Spinal cord (tissue), 10 donors: ENCODE data around the gene ZNF844. TPM values are rescaled to one million over a fixed set of nuclear protein-coding genes. Genes with fewer than 3 reads are reported as not detected.

Source experiments
- DNase-seq, 6 donors: peaks; one replicate each; pipeline versions ENCODE4 v3.0.0 to v3.0.0-alpha.2; 2013 to 2015; ENCODE audit warnings: low spot score in 6 of 6, low read depth in 4 of 6
- H3K27ac ChIP-seq: one replicate; pipeline ENCODE4 v1.5.1; 2013; ENCODE audit warnings: low read depth, low read length, control low read depth
- H3K27me3 ChIP-seq: one replicate; pipeline ENCODE4 v1.6.1; 2013; ENCODE audit warnings: low read length; ENCODE audit not compliant: control insufficient read depth, insufficient read depth
- H3K36me3 ChIP-seq: one replicate; pipeline ENCODE4 v1.6.1; 2013; ENCODE audit warnings: low read length; ENCODE audit not compliant: control insufficient read depth, insufficient read depth
- H3K4me1 ChIP-seq: one replicate; pipeline ENCODE4 v1.6.1; 2013; ENCODE audit warnings: low read length; ENCODE audit not compliant: control insufficient read depth, insufficient read depth
- H3K4me3 ChIP-seq: one replicate; pipeline ENCODE4 v1.5.1; 2013; ENCODE audit warnings: low read depth, low read length, control low read depth
- H3K9me3 ChIP-seq: one replicate; pipeline ENCODE4 v1.6.1; 2013; ENCODE audit warnings: low read length; ENCODE audit not compliant: control insufficient read depth, insufficient read depth
- WGBS: methylation state at CpG from one replicate; pipeline ENCODE4 v1.1.5; 2013; ENCODE audit warnings: missing lambda C conversion rate; ENCODE audit not compliant: insufficient coverage; 5-methylcytosine and 5-hydroxymethylcytosine counted together
- polyA plus RNA-seq, 2 donors: library from polyadenylated mRNA; unstranded; fragments of 120-200 nt; gene quantifications; one replicate each; pipeline ENCODE4 v1.2.1, GENCODE V29; 2013; ENCODE audit not compliant: insufficient read length in 2 of 2
- small RNA-seq: library from RNA; depleted of rRNA; stranded (forward); fragments of <200 nt; gene quantifications from one replicate; pipeline ENCODE3, GENCODE V24; 2014; ENCODE audit warnings: low replicate concordance
- total RNA-seq, 2 donors: library from RNA; depleted of rRNA in 1 of 2; stranded (reverse); fragments of 120-200 nt in 1 of 2; fragments of >200 nt in 1 of 2; gene quantifications; one replicate each; pipeline versions ENCODE4 v1.2.3 to v1.2.4, GENCODE V29; 2013 to 2014
- donor health status: healthy.

Gene ZNF844
- total and polyA plus RNA-seq, 4 donors, result 11.2 to 24.2 (median 17.6) TPM

GRCh38 chr19:12112701-12113100, 48.2 kb downstream of the ZNF844 start:
- peaks cover 10% of the 10 kb centered on the region for H3K36me3 ChIP-seq
- H3K4me1 ChIP-seq, result no peaks in the 10 kb centered on the region
- H3K27ac ChIP-seq, result no peak overlapping the region
- H3K27me3 ChIP-seq, result no peaks in the 10 kb centered on the region
- peaks cover 2% of the 10 kb centered on the region for H3K9me3 ChIP-seq
- WGBS, result 94% methylated on average over 3 of the region's 8 CpGs
- no peak overlapping the region for H3K4me3 ChIP-seq
- DNase-seq, result no peak

GRCh38 chr19:12113121-12113520, 48.6 kb downstream of the ZNF844 start:
- peaks cover 2% of the 10 kb centered on the region for H3K9me3 ChIP-seq
- no peak overlapping the region for H3K27ac ChIP-seq
- no peaks in the 10 kb centered on the region for H3K27me3 ChIP-seq
- 87% methylated on average over 3 of the region's 5 CpGs for WGBS
- no peak for DNase-seq
- no peaks in the 10 kb centered on the region for H3K4me1 ChIP-seq
- H3K4me3 ChIP-seq, result no peak overlapping the region
- H3K36me3 ChIP-seq, result peaks cover 10% of the 10 kb centered on the region

DNA sequence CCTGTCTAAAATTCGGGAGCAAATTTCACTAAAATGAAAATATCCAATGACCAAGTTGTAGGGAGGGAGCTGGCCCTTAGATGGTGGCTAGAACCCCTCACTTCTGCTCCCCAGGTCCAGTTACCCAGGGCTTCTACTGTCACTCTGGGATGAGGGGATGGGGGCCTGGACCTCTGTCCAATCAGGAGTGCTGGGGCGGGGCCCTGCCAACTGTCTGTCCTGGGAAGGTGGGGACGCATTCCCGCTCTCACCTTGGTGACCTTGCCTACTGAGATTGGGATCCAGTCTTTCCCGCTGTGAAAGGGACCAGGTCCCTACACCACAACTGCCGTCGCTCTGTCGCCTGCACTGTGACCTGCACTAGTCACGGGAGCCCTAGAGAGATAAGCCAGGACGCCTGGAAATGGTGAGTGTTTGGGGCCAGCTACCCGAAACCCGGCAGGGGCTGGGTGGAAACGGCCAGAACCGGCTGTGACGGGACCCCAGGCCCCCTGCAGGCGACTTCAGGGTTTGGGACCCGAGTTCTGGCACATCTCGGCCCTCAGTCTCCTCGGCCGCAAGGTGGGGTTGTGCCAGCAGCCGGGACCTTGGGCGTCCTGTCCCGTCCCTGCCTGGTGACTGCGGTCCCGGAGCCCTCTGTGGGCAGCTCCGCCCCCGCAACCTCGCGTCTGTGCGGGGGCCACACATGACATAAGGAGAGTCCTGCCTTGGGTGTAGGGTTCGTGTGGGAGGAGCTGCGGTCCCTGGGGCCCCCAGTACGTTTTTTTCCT, 52.9 kb downstream of the ZNF844 start:
- Histone ChIP-seq H3K4me3 (no peak overlapping the region), H3K27me3 (no peaks in the 10 kb centered on the region), H3K27ac (no peak overlapping the region), H3K36me3 (peaks cover 10% of the 10 kb centered on the region), H3K9me3 (no peaks in the 10 kb centered on the region), H3K4me1 (no peaks in the 10 kb centered on the region)
- no peak for DNase-seq
- 86% methylated on average over 23 of the region's 33 CpGs for WGBS

DNA sequence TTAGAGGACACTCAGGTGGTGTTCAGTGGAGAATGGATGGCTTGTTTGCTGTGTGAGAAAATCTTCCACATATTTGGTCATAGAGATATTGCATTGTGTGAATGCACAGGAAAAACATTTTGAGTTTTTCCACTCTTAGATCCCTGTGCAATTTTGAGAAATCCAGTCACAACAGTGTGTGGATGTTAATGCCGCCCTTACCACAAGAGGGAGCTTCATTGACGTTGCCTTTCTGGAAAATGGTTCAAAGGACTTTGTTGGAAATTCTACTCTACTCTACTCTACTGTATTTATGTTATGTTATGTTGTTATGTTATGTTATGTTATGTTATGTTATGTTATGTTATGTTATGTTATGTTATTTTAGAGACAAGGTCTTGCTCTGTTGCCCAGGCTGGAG, 62.2 kb downstream of the ZNF844 start:
- Histone ChIP-seq H3K4me1 (no peaks in the 10 kb centered on the region), H3K4me3 (no peak overlapping the region), H3K27me3 (no peaks in the 10 kb centered on the region), H3K36me3 (no peaks in the 10 kb centered on the region), H3K27ac (no peak overlapping the region), H3K9me3 (no peaks in the 10 kb centered on the region)
- no CpG with 5 or more reads among the region's 2 CpGs for WGBS
- DNase-seq, result no peak

Small RNAs within 50 kb of the gene (small RNA-seq; reads per million reads assigned to genes)
- gene RF00019 (not detected), gene RNA5SP465 (not detected), gene RNA5SP466 (not detected), gene RNA5SP467 (not detected)

Other genes with a start within 250 kb of the ZNF844 start
- gene ZNF439, start 216.0 kb upstream of the ZNF844 start, total RNA-seq, result 10 to 100 TPM; 21.8 to 30.2 TPM
- 10 to 100 TPM; 21.7 to 23.3 TPM for gene ZNF439, start 216.0 kb upstream of the ZNF844 start, polyA plus RNA-seq
- 10 to 100 TPM; 17.2 to 19.8 TPM for gene ZNF69, start 176.9 kb upstream of the ZNF844 start, total RNA-seq
- gene ZNF69, start 176.9 kb upstream of the ZNF844 start, polyA plus RNA-seq, result 10 to 100 TPM in 1 of 2 donors, 1 to 10 TPM in 1; 7.5 to 13.7 TPM
- gene ZNF700, start 139.6 kb upstream of the ZNF844 start, total RNA-seq, result 10 to 100 TPM; 14.2 to 22.2 TPM
- 10 to 100 TPM; 10.9 to 14.0 TPM for gene ZNF700, start 139.6 kb upstream of the ZNF844 start, polyA plus RNA-seq
- gene ZNF763, start 99.7 kb upstream of the ZNF844 start, total RNA-seq, result 1 to 10 TPM; 4.8 to 5.7 TPM
- gene ZNF763, start 99.7 kb upstream of the ZNF844 start, polyA plus RNA-seq, result 1 to 10 TPM; 3.8 to 4.8 TPM
- 10 to 100 TPM; 13.3 to 21.1 TPM for gene ZNF433, start 29.1 kb upstream of the ZNF844 start, total RNA-seq
- gene ZNF433, start 29.1 kb upstream of the ZNF844 start, polyA plus RNA-seq, result 10 to 100 TPM in 1 of 2 donors, 1 to 10 TPM in 1; 7.7 to 11.9 TPM
- under 1 TPM; 0.44 to 0.59 TPM for gene ZNF878, start 11.8 kb upstream of the ZNF844 start, total RNA-seq
- 1 to 10 TPM in 1 of 2 donors, under 1 TPM in 1; 0.62 to 1.6 TPM for gene ZNF878, start 11.8 kb upstream of the ZNF844 start, polyA plus RNA-seq
- gene ZNF20, start 75.6 kb downstream of the ZNF844 start, total RNA-seq, result 10 to 100 TPM in 1 of 2 donors, 1 to 10 TPM in 1; 9.6 to 10.7 TPM
- gene ZNF20, start 75.6 kb downstream of the ZNF844 start, polyA plus RNA-seq, result 1 to 10 TPM; 4.4 to 5.6 TPM
- gene ZNF625, start 92.0 kb downstream of the ZNF844 start, total RNA-seq, result 10 to 100 TPM; 21.9 to 25.8 TPM
- 10 to 100 TPM; 15.2 to 17.8 TPM for gene ZNF625, start 92.0 kb downstream of the ZNF844 start, polyA plus RNA-seq
- 10 to 100 TPM; 18.7 to 25.2 TPM for gene ZNF136, start 98.4 kb downstream of the ZNF844 start, total RNA-seq
- 10 to 100 TPM; 13.3 to 15.3 TPM for gene ZNF136, start 98.4 kb downstream of the ZNF844 start, polyA plus RNA-seq
- gene ZNF44, start 230.2 kb downstream of the ZNF844 start, total RNA-seq, result 10 to 100 TPM; 18.9 to 20.7 TPM
- 10 to 100 TPM; 14.9 to 18.0 TPM for gene ZNF44, start 230.2 kb downstream of the ZNF844 start, polyA plus RNA-seq